Kidney epithelial cell (primary cell): ENCODE data around the gene ALDH18A1. TPM values are rescaled to one million over a fixed set of nuclear protein-coding genes. Genes with fewer than 3 reads are reported as not detected.

Experiments
- DNase-seq: peaks from one replicate; pipeline ENCODE4 v3.0.0-alpha.2; 2010; ENCODE audit warnings: low read depth
- H3K27me3 ChIP-seq: 2 replicates; pipeline ENCODE4 v1.6.0; 2011; ENCODE audit warnings: low read length; ENCODE audit not compliant: control insufficient read depth, insufficient read depth
- H3K36me3 ChIP-seq: 2 replicates; pipeline ENCODE4 v1.5.1; 2011; ENCODE audit warnings: low read length; ENCODE audit not compliant: control insufficient read depth, insufficient read depth
- H3K4me3 ChIP-seq: 2 replicates; pipeline ENCODE4 v1.5.1; 2011; ENCODE audit warnings: low read depth, mild to moderate bottlenecking, control low read depth, low read length
- CTCF ChIP-seq: IDR thresholded peaks from 2 replicates; pipeline ENCODE4 v1.5.1; 2011; ENCODE audit warnings: mild to moderate bottlenecking, moderate library complexity, low read length, control low read depth, inconsistent platforms; ENCODE audit not compliant: insufficient read depth, poor library complexity, severe bottlenecking
- total RNA-seq: library from RNA; depleted of rRNA; stranded (reverse); fragments of >200 nt; gene quantifications from 2 replicates; pipeline ENCODE4 v1.2.3, GENCODE V29; 2015

Gene ALDH18A1
- total RNA-seq, 1 donor from 2014 or later, result 51.2 TPM

DNA sequence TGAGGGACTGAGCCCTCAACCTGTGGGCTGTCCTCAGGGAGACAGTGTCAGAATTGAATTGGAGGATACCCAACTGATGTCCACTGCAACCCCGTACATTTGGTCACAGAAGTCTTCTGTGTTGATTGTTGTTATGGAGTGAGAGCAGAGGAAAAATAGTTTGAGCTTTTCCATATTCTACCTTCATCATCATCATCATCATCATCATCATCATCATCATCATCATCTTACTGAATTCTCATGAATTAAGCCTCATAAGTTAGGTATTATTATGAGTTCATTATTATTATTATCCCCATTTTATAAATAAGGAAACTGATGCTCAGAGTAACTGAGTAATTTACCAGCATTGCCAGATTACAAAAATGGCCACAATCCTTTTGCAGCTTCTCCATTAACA, 8.4 kb downstream of the ALDH18A1 start:
- TF ChIP-seq CTCF, result no peak
- DNase-seq, result no peak
- H3K4me3 ChIP-seq, result no peak overlapping the region
- no peaks in the 10 kb centered on the region for H3K27me3 ChIP-seq
- no peaks in the 10 kb centered on the region for H3K36me3 ChIP-seq

GRCh38 chr10:95646160-95646559, 10.4 kb downstream of the ALDH18A1 start:
- no peak overlapping the region for H3K4me3 ChIP-seq
- no peaks in the 10 kb centered on the region for H3K36me3 ChIP-seq
- no peaks in the 10 kb centered on the region for H3K27me3 ChIP-seq
- TF ChIP-seq CTCF, result no peak
- no peak for DNase-seq

DNA sequence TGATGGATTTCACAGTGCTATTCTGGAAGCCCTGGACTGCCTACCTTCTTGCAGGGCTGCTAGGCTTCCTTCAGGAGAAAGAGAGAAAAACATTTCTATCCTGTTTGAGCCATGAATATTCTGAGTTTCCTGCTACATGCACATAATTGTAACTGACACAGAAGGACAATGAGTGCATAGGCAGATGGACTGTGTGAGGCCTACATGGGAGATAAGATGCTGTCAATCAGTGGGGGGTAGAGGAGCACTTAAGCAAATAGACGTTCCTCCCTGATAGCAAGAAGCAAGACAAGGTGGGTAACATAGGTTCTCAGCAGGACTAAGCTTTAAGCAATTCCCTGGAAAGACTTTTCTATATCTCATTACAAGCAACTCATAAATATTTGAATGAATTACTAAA, 11.6 kb downstream of the ALDH18A1 start:
- TF ChIP-seq CTCF, result no peak
- no peaks in the 10 kb centered on the region for H3K27me3 ChIP-seq
- no peak overlapping the region for H3K4me3 ChIP-seq
- no peak for DNase-seq
- no peaks in the 10 kb centered on the region for H3K36me3 ChIP-seq

- DNase-seq, result no peak
- peaks cover 5% of the 10 kb centered on the region for H3K36me3 ChIP-seq
- no peaks in the 10 kb centered on the region for H3K27me3 ChIP-seq
- no peak overlapping the region for H3K4me3 ChIP-seq
- no peak for TF ChIP-seq CTCF
Observed at GRCh38 chr10:95640891-95641315, 15.6 kb downstream of the ALDH18A1 start.

DNA sequence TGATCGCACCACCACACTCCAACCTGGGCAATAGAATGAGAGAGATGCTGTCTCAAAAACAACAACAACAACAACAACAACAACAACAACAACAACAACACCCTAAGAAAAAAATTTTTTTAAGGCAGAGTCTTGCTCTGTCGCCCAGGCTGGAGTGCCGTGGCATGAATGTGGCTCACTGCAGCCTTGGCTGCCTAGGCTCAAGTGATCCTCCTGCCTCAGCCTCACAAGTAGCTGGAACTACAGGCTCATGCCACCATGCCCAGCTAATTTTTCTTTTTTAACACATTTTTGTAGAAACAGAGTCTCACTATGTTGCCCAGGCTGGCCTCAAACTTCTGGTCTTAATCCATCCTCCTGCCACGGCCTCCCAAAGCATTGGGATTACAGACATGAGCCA, 18.6 kb downstream of the ALDH18A1 start:
- H3K4me3 ChIP-seq, result no peak overlapping the region
- no peak for DNase-seq
- peaks cover 6% of the 10 kb centered on the region for H3K36me3 ChIP-seq
- no peaks in the 10 kb centered on the region for H3K27me3 ChIP-seq
- no peak for TF ChIP-seq CTCF

- Histone ChIP-seq H3K4me3 (no peak overlapping the region), H3K27me3 (no peaks in the 10 kb centered on the region), H3K36me3 (peaks cover 7% of the 10 kb centered on the region)
- no peak for TF ChIP-seq CTCF
- DNase-seq, result no peak
Observed at GRCh38 chr10:95637140-95637539, 19.4 kb downstream of the ALDH18A1 start.
